MM.1S (cell line): ENCODE data around the gene BCL11B.

Source experiments
- DNase-seq: peaks from one replicate; pipeline ENCODE4 v3.0.0-alpha.2; 2015
- H2AFZ ChIP-seq: fragments of 300-600 bp; sonication (generic); 2 replicates; pipeline ENCODE4 v1.6.0; 2016; ENCODE audit warnings: antibody characterized with exemption, low read length
- H3F3A ChIP-seq: fragments of 300-600 bp; sonication (generic); 2 replicates; pipeline ENCODE4 v1.6.1; 2016; ENCODE audit warnings: mild to moderate bottlenecking, antibody characterized with exemption, low read length, moderate library complexity, mixed read lengths; ENCODE audit not compliant: insufficient read depth
- H3K27ac ChIP-seq: fragments of 300-600 bp; sonication (generic); 2 replicates; pipeline ENCODE4 v1.5.1; 2016; ENCODE audit warnings: mild to moderate bottlenecking, low read length
- H3K27me3 ChIP-seq: fragments of 300-600 bp; sonication (generic); replicated peaks from 2 replicates; pipeline ENCODE4 v1.6.0; 2016; ENCODE audit warnings: low read length; ENCODE audit not compliant: insufficient read depth
- H3K36me3 ChIP-seq: fragments of 300-600 bp; sonication (generic); replicated peaks from 2 replicates; pipeline ENCODE4 v1.6.1; 2016; ENCODE audit warnings: mild to moderate bottlenecking, low read length, mixed read lengths; ENCODE audit not compliant: insufficient read depth
- H3K4me1 ChIP-seq: fragments of 300-600 bp; sonication (generic); 2 replicates; pipeline ENCODE4 v1.6.1; 2016; ENCODE audit warnings: low read length, mixed read lengths
- H3K4me2 ChIP-seq: fragments of 300-600 bp; sonication (generic); 2 replicates; pipeline ENCODE4 v1.6.0; 2016; ENCODE audit warnings: low read depth, low read length
- H3K4me3 ChIP-seq: fragments of 300-600 bp; sonication (generic); 2 replicates; pipeline ENCODE4 v1.5.1; 2016; ENCODE audit warnings: low read length, mixed read lengths
- H3K79me2 ChIP-seq: fragments of 300-600 bp; sonication (generic); 2 replicates; pipeline ENCODE4 v1.6.1; 2016; ENCODE audit warnings: mixed run types, low read length, mixed read lengths
- H3K9ac ChIP-seq: fragments of 300-600 bp; sonication (generic); 2 replicates; pipeline ENCODE4 v1.6.1; 2016; ENCODE audit warnings: low read length, mixed read lengths
- H3K9me2 ChIP-seq: fragments of 300-600 bp; sonication (generic); replicated peaks from 2 replicates; pipeline ENCODE4 v1.6.1; 2016; ENCODE audit warnings: mild to moderate bottlenecking, low read length, mixed read lengths; ENCODE audit not compliant: insufficient read depth
- H3K9me3 ChIP-seq: fragments of 300-600 bp; sonication (generic); replicated peaks from 2 replicates; pipeline ENCODE4 v1.6.1; 2016; ENCODE audit warnings: mild to moderate bottlenecking, low read length, mixed read lengths; ENCODE audit not compliant: insufficient read depth
- H4K20me1 ChIP-seq: fragments of 300-600 bp; sonication (generic); 2 replicates; pipeline ENCODE4 v1.6.1; 2016; ENCODE audit warnings: mild to moderate bottlenecking, low read length, moderate library complexity, mixed read lengths; ENCODE audit not compliant: insufficient read depth
- CTCF ChIP-seq: fragments of 300-600 bp; sonication (generic); IDR thresholded peaks from 2 replicates; pipeline ENCODE4 v1.5.1; 2016; ENCODE audit warnings: antibody characterized with exemption, low read length, mixed read lengths
- EZH2 ChIP-seq: fragments of 300-600 bp; sonication (generic); optimal IDR thresholded peaks from 2 replicates; pipeline ENCODE3; 2017; ENCODE audit warnings: low read depth, mild to moderate bottlenecking, antibody characterized with exemption, low read length, mixed read lengths
- EZH2phosphoT487 ChIP-seq: fragments of 300-600 bp; sonication (generic); IDR thresholded peaks from 2 replicates; pipeline ENCODE4 v1.6.1; 2018; ENCODE audit warnings: antibody characterized with exemption, low read length

The BCL11B gene

DNA sequence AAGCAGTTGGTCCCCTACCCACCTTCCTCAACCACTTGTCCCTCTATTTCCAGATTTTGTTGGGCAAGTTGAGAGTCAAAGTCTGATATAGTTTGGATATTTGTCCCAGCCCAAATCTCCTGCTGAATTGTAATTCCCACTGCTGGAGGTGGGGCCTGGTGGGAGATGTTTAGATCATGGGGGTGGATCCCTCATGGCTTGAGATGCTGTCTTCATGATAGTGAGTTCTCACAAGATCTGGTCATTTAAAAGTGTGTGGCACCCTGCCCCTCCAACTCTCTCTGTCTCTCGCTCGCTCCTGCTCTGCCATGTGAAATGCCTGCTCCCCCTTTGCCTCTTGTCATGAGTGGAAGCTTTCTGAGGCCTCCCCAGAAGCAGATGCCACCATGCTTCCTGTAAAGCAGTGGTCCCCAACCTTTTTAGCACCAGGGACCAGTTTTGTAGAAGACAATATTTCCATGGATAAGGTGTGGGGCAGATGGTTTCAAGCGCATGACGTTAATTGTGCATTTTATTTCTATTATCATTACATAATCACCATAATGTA, 37.3 kb upstream of the BCL11B start:
- Histone ChIP-seq H3K27me3 (no peaks in the 10 kb centered on the region), H3K9me3 (no peaks in the 10 kb centered on the region), H3K27ac (no peak overlapping the region), H3K4me1 (no peaks in the 10 kb centered on the region), H3K4me2 (no peak overlapping the region), H2AFZ (no peak overlapping the region), H3F3A (no peaks in the 10 kb centered on the region), H3K9me2 (no peaks in the 10 kb centered on the region), H3K79me2 (no peaks in the 10 kb centered on the region), H4K20me1 (no peaks in the 10 kb centered on the region), H3K9ac (no peak overlapping the region), H3K36me3 (no peaks in the 10 kb centered on the region), H3K4me3 (no peak overlapping the region)
- TF ChIP-seq EZH2phosphoT487 (no peak), EZH2 (no peak), CTCF (no peak)
- no peak for DNase-seq

DNA sequence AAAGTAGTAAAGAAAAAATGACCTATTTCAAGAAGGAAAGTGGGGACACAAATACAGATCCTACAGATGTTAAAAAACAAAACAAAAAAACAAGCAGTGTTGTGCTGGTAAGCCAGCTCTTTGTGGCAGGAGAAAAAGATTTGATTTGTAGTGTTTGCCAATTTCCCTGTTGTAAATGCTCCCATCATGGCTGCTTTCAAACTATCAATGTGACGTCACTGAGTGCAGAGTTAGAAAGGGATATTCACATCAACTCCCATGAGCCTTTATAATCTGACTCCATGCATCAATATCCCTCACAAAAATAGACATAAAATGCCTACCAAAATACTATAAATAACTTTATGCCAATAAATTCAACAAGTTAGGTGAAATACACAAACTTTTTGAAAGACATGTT, 32.2 kb upstream of the BCL11B start:
- Histone ChIP-seq H3K27ac (no peak overlapping the region), H3K79me2 (no peaks in the 10 kb centered on the region), H3K4me1 (no peaks in the 10 kb centered on the region), H3K4me3 (no peak overlapping the region), H3F3A (no peaks in the 10 kb centered on the region), H3K9me2 (no peaks in the 10 kb centered on the region), H3K36me3 (no peaks in the 10 kb centered on the region), H4K20me1 (no peaks in the 10 kb centered on the region), H3K4me2 (no peak overlapping the region), H3K9me3 (no peaks in the 10 kb centered on the region), H3K27me3 (no peaks in the 10 kb centered on the region), H2AFZ (no peak overlapping the region), H3K9ac (no peak overlapping the region)
- no peak for DNase-seq
- TF ChIP-seq CTCF (no peak), EZH2 (no peak), EZH2phosphoT487 (no peak)

DNA sequence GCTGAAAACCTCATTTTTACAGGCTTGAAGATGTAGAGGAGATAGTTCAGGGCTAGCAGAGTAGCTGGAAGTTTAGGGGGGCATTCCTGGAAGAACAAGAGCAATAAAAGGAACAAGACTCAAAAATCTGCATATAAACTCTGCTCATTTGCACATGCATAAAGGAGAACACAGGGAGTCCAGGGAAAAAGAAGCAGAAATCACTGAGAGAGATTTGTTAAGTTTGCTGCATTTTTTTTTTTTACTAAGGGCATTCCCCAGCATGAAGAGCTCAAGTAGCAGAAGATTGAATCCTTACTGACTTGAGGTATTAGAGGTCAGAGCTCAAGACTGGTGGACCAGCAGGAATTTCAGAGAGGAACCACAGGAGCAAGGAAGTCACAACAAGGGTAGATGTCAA, 28.2 kb upstream of the BCL11B start:
- TF ChIP-seq EZH2 (no peak), CTCF (no peak), EZH2phosphoT487 (no peak)
- no peaks in the 10 kb centered on the region for H3K9me2 ChIP-seq
- no peaks in the 10 kb centered on the region for H3K4me1 ChIP-seq
- no peak overlapping the region for H2AFZ ChIP-seq
- H3K4me3 ChIP-seq = no peak overlapping the region
- H3K9me3 ChIP-seq = no peaks in the 10 kb centered on the region
- H4K20me1 ChIP-seq = no peaks in the 10 kb centered on the region
- no peak overlapping the region for H3K9ac ChIP-seq
- no peak for DNase-seq
- H3K79me2 ChIP-seq = no peaks in the 10 kb centered on the region
- H3K4me2 ChIP-seq = no peak overlapping the region
- no peaks in the 10 kb centered on the region for H3F3A ChIP-seq
- no peak overlapping the region for H3K27ac ChIP-seq
- no peaks in the 10 kb centered on the region for H3K27me3 ChIP-seq
- no peaks in the 10 kb centered on the region for H3K36me3 ChIP-seq
